ENCODE data around the gene RXRA.
A peak's percentile ranks its signal among the peaks of the same experiment; 100 is the strongest.

RXRA gene

DNA sequence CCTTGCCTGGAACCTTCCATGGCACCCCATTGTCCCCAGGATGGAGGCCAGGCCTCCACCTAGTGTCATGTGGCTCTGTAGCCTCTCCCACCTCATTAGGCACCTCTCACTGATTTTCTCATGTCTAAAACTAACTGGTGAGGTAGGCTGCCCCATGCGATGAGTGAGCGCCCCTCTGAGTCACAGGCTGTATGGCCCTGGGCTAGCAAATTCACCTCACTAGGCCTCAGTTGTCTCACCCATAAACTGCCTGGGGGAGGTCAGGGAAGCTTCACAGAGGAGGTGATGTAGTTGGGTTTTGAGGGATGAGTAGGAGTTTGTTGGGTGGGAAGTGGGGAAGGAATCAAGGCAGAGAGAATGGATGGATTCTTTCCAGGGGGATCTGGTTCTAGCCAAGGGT lies 8.8 kb downstream of the RXRA start (continued):
- TF ChIP-seq, protein P1, sequence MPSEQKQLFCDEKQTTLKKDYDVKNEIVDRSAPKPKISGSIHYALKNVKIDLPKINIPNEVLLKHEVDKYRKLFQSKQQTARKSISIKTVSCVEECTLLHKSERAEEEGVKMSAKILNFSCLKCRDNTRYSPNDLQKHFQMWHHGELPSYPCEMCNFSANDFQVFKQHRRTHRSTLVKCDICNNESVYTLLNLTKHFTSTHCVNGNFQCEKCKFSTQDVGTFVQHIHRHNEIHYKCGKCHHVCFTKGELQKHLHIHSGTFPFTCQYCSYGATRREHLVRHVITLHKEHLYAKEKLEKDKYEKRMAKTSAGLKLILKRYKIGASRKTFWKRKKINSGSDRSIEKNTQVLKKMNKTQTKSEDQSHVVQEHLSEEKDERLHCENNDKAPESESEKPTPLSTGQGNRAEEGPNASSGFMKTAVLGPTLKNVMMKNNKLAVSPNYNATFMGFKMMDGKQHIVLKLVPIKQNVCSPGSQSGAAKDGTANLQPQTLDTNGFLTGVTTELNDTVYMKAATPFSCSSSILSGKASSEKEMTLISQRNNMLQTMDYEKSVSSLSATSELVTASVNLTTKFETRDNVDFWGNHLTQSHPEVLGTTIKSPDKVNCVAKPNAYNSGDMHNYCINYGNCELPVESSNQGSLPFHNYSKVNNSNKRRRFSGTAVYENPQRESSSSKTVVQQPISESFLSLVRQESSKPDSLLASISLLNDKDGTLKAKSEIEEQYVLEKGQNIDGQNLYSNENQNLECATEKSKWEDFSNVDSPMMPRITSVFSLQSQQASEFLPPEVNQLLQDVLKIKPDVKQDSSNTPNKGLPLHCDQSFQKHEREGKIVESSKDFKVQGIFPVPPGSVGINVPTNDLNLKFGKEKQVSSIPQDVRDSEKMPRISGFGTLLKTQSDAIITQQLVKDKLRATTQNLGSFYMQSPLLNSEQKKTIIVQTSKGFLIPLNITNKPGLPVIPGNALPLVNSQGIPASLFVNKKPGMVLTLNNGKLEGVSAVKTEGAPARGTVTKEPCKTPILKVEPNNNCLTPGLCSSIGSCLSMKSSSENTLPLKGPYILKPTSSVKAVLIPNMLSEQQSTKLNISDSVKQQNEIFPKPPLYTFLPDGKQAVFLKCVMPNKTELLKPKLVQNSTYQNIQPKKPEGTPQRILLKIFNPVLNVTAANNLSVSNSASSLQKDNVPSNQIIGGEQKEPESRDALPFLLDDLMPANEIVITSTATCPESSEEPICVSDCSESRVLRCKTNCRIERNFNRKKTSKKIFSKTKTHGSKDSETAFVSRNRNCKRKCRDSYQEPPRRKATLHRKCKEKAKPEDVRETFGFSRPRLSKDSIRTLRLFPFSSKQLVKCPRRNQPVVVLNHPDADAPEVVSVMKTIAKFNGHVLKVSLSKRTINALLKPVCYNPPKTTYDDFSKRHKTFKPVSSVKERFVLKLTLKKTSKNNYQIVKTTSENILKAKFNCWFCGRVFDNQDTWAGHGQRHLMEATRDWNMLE (tag by site-specific recombination; conservative IDR thresholded peaks at IDR 0.05; ENCODE audit: low read depth) = no peak
- no peak for TF ChIP-seq ZNF133 (tag by site-specific recombination; IDR thresholded peaks at IDR 0.05)
- peak; percentile 90 for TF ChIP-seq ZFHX2 (tag by site-specific recombination; conservative IDR thresholded peaks at IDR 0.05)
- no peak for TF ChIP-seq SP3 (tag by site-specific recombination; IDR thresholded peaks at IDR 0.05)
- no peak for TF ChIP-seq ZBTB48 (tag by site-specific recombination; IDR thresholded peaks at IDR 0.05)
- TF ChIP-seq, protein P2, sequence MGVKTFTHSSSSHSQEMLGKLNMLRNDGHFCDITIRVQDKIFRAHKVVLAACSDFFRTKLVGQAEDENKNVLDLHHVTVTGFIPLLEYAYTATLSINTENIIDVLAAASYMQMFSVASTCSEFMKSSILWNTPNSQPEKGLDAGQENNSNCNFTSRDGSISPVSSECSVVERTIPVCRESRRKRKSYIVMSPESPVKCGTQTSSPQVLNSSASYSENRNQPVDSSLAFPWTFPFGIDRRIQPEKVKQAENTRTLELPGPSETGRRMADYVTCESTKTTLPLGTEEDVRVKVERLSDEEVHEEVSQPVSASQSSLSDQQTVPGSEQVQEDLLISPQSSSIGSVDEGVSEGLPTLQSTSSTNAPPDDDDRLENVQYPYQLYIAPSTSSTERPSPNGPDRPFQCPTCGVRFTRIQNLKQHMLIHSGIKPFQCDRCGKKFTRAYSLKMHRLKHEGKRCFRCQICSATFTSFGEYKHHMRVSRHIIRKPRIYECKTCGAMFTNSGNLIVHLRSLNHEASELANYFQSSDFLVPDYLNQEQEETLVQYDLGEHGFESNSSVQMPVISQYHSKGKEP (tag by site-specific recombination; IDR thresholded peaks at IDR 0.05) = no peak
- TF ChIP-seq ZNF510 (tag by site-specific recombination; IDR thresholded peaks at IDR 0.05; ENCODE audit: insufficient replicate concordance) = no peak
- no peak for TF ChIP-seq ZBTB1 (tag by site-specific recombination; IDR thresholded peaks at IDR 0.05)
- TF ChIP-seq ZNF837 (tag by site-specific recombination; IDR thresholded peaks at IDR 0.05) = no peak
- TF ChIP-seq, protein P3, sequence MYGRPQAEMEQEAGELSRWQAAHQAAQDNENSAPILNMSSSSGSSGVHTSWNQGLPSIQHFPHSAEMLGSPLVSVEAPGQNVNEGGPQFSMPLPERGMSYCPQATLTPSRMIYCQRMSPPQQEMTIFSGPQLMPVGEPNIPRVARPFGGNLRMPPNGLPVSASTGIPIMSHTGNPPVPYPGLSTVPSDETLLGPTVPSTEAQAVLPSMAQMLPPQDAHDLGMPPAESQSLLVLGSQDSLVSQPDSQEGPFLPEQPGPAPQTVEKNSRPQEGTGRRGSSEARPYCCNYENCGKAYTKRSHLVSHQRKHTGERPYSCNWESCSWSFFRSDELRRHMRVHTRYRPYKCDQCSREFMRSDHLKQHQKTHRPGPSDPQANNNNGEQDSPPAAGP (tag by site-specific recombination; IDR thresholded peaks at IDR 0.05) = peak; percentile 61; the same call in 1 of the 2 replicates
- no peak for TF ChIP-seq ZNF48 (tag by site-specific recombination; IDR thresholded peaks at IDR 0.05)
- TF ChIP-seq ZNF121 (tag by site-specific recombination; IDR thresholded peaks at IDR 0.05) = no peak
- no peak for TF ChIP-seq ZNF214 (tag by site-specific recombination; IDR thresholded peaks at IDR 0.05; ENCODE audit: borderline replicate concordance)
- no peak for TF ChIP-seq ZNF426 (tag by site-specific recombination; IDR thresholded peaks at IDR 0.05)
- TF ChIP-seq ZNF529 (tag by site-specific recombination; IDR thresholded peaks at IDR 0.05; ENCODE audit: insufficient replicate concordance) = no peak
- no peak for TF ChIP-seq ZNF596 (tag by site-specific recombination; IDR thresholded peaks at IDR 0.05)
- no peak for TF ChIP-seq ZNF174 (tag by site-specific recombination; IDR thresholded peaks at IDR 0.05)
- TF ChIP-seq ZNF791 (tag by site-specific recombination; IDR thresholded peaks at IDR 0.05) = no peak
- no peak for TF ChIP-seq ZNF211 (tag by site-specific recombination; IDR thresholded peaks at IDR 0.05; ENCODE audit: low read depth)
- no peak for TF ChIP-seq ZNF112 (tag by site-specific recombination; IDR thresholded peaks at IDR 0.05)
- no peak for TF ChIP-seq ZNF626 (tag by site-specific recombination; IDR thresholded peaks at IDR 0.05)
- TF ChIP-seq ZSCAN16 (tag by site-specific recombination; IDR thresholded peaks at IDR 0.05) = no peak
- TF ChIP-seq, protein P4, sequence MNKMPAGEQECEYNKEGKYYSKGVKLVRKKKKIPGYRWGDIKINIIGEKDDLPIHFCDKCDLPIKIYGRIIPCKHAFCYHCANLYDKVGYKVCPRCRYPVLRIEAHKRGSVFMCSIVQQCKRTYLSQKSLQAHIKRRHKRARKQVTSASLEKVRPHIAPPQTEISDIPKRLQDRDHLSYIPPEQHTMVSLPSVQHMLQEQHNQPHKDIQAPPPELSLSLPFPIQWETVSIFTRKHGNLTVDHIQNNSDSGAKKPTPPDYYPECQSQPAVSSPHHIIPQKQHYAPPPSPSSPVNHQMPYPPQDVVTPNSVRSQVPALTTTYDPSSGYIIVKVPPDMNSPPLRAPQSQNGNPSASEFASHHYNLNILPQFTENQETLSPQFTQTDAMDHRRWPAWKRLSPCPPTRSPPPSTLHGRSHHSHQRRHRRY (tag by site-specific recombination; IDR thresholded peaks at IDR 0.05) = no peak
- TF ChIP-seq REPIN1 (tag by site-specific recombination; IDR thresholded peaks at IDR 0.05; ENCODE audit: low read depth) = no peak
- peak; percentile 62 for TF ChIP-seq ZNF600 (tag by site-specific recombination; IDR thresholded peaks at IDR 0.05)
- peak; percentile 32; the same call in 1 of the 2 replicates for TF ChIP-seq SP7 (tag by site-specific recombination; IDR thresholded peaks at IDR 0.05)
- no peak for TF ChIP-seq ZNF792 (tag by site-specific recombination; IDR thresholded peaks at IDR 0.05)
- TF ChIP-seq, protein P5, sequence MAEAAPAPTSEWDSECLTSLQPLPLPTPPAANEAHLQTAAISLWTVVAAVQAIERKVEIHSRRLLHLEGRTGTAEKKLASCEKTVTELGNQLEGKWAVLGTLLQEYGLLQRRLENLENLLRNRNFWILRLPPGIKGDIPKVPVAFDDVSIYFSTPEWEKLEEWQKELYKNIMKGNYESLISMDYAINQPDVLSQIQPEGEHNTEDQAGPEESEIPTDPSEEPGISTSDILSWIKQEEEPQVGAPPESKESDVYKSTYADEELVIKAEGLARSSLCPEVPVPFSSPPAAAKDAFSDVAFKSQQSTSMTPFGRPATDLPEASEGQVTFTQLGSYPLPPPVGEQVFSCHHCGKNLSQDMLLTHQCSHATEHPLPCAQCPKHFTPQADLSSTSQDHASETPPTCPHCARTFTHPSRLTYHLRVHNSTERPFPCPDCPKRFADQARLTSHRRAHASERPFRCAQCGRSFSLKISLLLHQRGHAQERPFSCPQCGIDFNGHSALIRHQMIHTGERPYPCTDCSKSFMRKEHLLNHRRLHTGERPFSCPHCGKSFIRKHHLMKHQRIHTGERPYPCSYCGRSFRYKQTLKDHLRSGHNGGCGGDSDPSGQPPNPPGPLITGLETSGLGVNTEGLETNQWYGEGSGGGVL (tag by site-specific recombination; IDR thresholded peaks at IDR 0.05) = no peak; the same call in 1 of the 2 replicates
- TF ChIP-seq ZBTB8A (tag by site-specific recombination; IDR thresholded peaks at IDR 0.05) = no peak
- no peak for TF ChIP-seq ZNF16 (tag by site-specific recombination; IDR thresholded peaks at IDR 0.05; ENCODE audit: low read depth)
- TF ChIP-seq ZNF664 (tag by site-specific recombination; IDR thresholded peaks at IDR 0.05) = no peak
- TF ChIP-seq ZNF19 (tag by site-specific recombination; IDR thresholded peaks at IDR 0.05; ENCODE audit: low read depth) = no peak

Measured in HEK293 (cell line).